Measurements from ENCODE around the gene LGALS8. TPM values are rescaled to one million over a fixed set of nuclear protein-coding genes. Genes with fewer than 3 reads are reported as not detected.

The LGALS8 gene
- total RNA-seq, 5 donors from 2014 or later (not counting 1 experiment from before 2014, with no cell fraction given): 106 to 147 (median 124) TPM

DNA sequence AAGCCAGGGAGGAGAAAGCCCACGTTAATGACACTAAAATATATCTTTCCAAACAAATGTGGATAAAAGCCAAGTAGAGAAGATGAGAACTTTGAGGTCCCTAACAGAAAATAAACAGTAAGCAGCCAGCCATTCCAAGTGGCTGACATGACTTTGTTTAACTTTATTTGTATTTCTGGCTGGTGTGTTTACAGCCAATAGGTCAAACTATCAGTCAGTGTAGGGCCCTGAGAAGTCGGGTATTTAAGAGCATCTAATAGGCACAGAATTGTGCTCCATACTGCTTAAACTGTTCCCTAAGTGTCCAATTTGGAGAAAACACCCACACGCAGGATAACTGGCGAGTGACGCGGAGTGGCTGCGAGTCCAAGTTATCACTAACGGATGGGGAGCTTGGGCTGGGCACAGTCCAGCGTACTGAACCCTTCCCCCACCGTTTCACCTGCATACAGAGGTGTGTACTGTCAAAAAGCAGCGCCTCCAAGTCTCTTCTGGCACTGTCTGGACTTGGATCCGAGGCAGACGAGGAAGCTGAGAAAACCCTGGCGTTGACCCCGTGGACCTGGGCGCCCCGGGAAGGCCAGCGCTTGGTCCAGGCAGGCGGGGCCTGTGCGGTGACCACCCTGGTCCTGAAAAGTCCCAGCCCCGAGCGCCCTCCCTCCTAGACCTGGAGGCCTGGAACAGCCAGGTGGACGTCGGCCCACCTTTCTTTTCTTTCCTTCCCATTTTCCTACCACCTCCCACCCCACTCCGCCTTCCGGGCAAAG is 662 bp upstream of the LGALS8 start:
- H3K4me1 Mint-ChIP-seq: peaks cover 31 to 43% (median 43%) of the 10 kb centered on the region in 3 donors
- POLR2A ChIA-PET: interaction anchor here in 1 of 2 donors (0.7 to 0.8 kb wide), 2 partner anchors 272 to 384 kb away, joined by 3 read pairs; partner anchors contain the start of gene MTR

DNA sequence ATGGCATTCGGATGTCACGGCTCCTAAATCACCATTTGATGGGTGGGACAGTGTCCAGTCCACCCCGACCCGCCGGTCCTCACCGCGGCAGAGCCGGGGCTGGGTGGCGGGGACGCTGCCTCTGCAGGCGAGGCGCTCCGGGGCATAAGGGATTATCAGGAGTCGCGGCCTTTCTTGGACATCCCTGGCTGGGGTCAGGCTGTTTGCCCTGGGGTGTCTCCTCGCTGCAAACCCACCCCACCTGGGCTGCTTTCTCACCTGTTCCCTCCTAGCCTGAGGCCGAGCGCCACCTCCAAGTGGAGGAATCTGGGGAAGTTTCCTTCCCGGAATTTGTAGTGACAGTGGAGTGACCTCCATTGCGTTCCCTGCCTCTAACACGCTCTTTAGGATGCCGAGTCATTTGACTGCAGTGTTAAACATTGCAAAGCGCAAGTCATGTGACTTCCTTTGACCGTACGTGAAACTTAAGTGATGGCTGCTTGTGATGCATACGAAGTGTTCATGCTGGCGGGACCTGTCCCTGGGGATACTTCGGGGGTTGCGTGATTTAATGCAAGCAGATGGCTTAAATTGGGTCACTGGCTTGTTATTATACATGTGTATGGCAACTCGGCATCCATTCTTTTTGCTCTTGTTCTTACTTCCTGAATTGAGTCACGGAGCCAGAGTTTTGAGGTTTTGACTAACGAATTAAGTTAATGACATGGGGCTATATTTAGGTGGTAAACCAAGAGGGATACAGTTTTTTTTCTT is 536 bp downstream of the LGALS8 start:
- H3K27me3 ChIP-seq (replicated peaks in 1 of 2; ENCODE audit: control insufficient read depth in 2 of 2, extremely low read depth in 1 of 2, insufficient read depth in 2 of 2, low read length in 1 of 2): no peaks in the 10 kb centered on the region
- peaks cover 4 to 12% of the 10 kb centered on the region in 2 experiments for H3K4me1 ChIP-seq (ENCODE audit: control insufficient read depth in 1 of 2, extremely low read depth in 1 of 2, insufficient read depth in 2 of 2, low read length in 2 of 2)
- peak; percentile 85 to 90 (median 88) for ATAC-seq (replicated peaks in 1 of 4)
- H3K36me3 ChIP-seq (ENCODE audit: control insufficient read depth in 2 of 2, extremely low read depth in 1 of 2, insufficient read depth in 1 of 2, low read length in 1 of 2): peaks cover 0 to 17% of the 10 kb centered on the region in 2 donors
- no peaks in the 10 kb centered on the region for H3K9me3 Mint-ChIP-seq
- H3K36me3 Mint-ChIP-seq: peaks cover 22% of the 10 kb centered on the region
- DNase-seq: peak; percentile 28 to 85 (median 46)
- ChIA-PET POLR2A (interaction anchor here in 1 of 2 donors (0.8 kb wide), 1 partner anchor 271 kb away, joined by 3 read pairs; the partner anchor contains the start of gene MTR), CTCF (interaction anchor here in 1 of 2 donors (0.6 kb wide), 1 partner anchor 520 kb away, joined by 3 read pairs; no protein-coding TSS in a partner anchor)
- H3K4me3 Mint-ChIP-seq: peak overlapping the region; percentile 97 to 98 (median 98)
- H3K27me3 Mint-ChIP-seq: no peaks in the 10 kb centered on the region
- H3K27ac ChIP-seq (ENCODE audit: low read length): peak overlapping the region; percentile 81
- H3K9me3 ChIP-seq: no peaks in the 10 kb centered on the region
- WGBS (ENCODE audit: insufficient coverage): 0% methylated on average over 29 of the region's 32 CpGs
- peak overlapping the region; percentile 98 to 99 for H3K27ac Mint-ChIP-seq
- H3K4me3 ChIP-seq (ENCODE audit: control insufficient read depth in 1 of 2, extremely low read depth in 1 of 2, low read length in 1 of 2): peak overlapping the region; percentile 94 to 98
- H3K4me1 Mint-ChIP-seq: peaks cover 36 to 43% (median 43%) of the 10 kb centered on the region in 3 donors

More for the DNA sequence above, 662 bp upstream of the LGALS8 start:
- Mint-ChIP-seq H3K27ac (peak overlapping the region; percentile 98 to 99), H3K27me3 (no peaks in the 10 kb centered on the region), H3K9me3 (no peaks in the 10 kb centered on the region), H3K4me3 (peak overlapping the region; percentile 97 to 98 (median 98)), H3K36me3 (peaks cover 16% of the 10 kb centered on the region)
- Histone ChIP-seq H3K4me3 (ENCODE audit: control insufficient read depth in 1 of 2, extremely low read depth in 1 of 2, low read length in 1 of 2) (peak overlapping the region; percentile 94 to 98), H3K36me3 (ENCODE audit: control insufficient read depth in 2 of 2, extremely low read depth in 1 of 2, insufficient read depth in 1 of 2, low read length in 1 of 2) (peaks cover 0 to 17% of the 10 kb centered on the region in 2 donors), H3K27ac (ENCODE audit: low read length) (peak overlapping the region; percentile 81), H3K27me3 (replicated peaks in 1 of 2; ENCODE audit: control insufficient read depth in 2 of 2, extremely low read depth in 1 of 2, insufficient read depth in 2 of 2, low read length in 1 of 2) (no peaks in the 10 kb centered on the region), H3K4me1 (ENCODE audit: control insufficient read depth in 1 of 2, extremely low read depth in 1 of 2, insufficient read depth in 2 of 2, low read length in 2 of 2) (peaks cover 6 to 12% of the 10 kb centered on the region in 2 experiments), H3K9me3 (no peaks in the 10 kb centered on the region)
- DNase-seq: no peak
- 54% methylated on average over 25 of the region's 26 CpGs for WGBS (ENCODE audit: insufficient coverage)
- CTCF ChIA-PET: no interaction called here
- no peak for ATAC-seq (replicated peaks in 1 of 4)

DNA sequence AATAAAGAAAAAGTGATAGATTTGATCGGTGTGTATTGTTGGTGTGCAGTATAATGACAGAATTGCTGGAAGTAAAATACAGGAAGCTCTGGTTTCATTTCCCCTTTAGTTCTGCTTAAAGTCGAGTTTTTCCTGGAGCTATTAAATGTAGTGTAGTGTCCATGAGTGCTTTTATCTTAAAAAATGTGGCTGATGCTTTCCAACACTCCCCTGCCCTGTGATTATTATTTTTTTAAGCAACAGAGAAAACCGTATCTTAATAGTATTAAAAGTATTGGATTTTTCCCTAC is 1.1 kb downstream of the LGALS8 start:
- Mint-ChIP-seq H3K4me1 (peaks cover 37 to 46% (median 42%) of the 10 kb centered on the region in 3 donors), H3K27ac (peak overlapping the region; percentile 98 to 99), H3K27me3 (no peaks in the 10 kb centered on the region), H3K36me3 (peaks cover 22% of the 10 kb centered on the region), H3K9me3 (no peaks in the 10 kb centered on the region), H3K4me3 (peak overlapping the region; percentile 97 to 98 (median 98))
- DNase-seq (no peak), ATAC-seq (replicated peaks in 1 of 4) (no peak)
- Histone ChIP-seq H3K36me3 (ENCODE audit: control insufficient read depth in 2 of 2, extremely low read depth in 1 of 2, insufficient read depth in 1 of 2, low read length in 1 of 2) (peaks cover 0 to 17% of the 10 kb centered on the region in 2 donors), H3K27me3 (replicated peaks in 1 of 2; ENCODE audit: control insufficient read depth in 2 of 2, extremely low read depth in 1 of 2, insufficient read depth in 2 of 2, low read length in 1 of 2) (no peaks in the 10 kb centered on the region), H3K9me3 (no peaks in the 10 kb centered on the region), H3K4me3 (ENCODE audit: control insufficient read depth in 1 of 2, extremely low read depth in 1 of 2, low read length in 1 of 2) (peak overlapping the region; percentile 94 to 98), H3K27ac (ENCODE audit: low read length) (peak overlapping the region; percentile 81), H3K4me1 (ENCODE audit: control insufficient read depth in 1 of 2, extremely low read depth in 1 of 2, insufficient read depth in 2 of 2, low read length in 2 of 2) (peaks cover 4 to 12% of the 10 kb centered on the region in 2 experiments)
- 0% methylated on average over 1 of the region's 3 CpGs for WGBS (ENCODE audit: insufficient coverage)
- POLR2A ChIA-PET: no interaction called here
- CTCF ChIA-PET: interaction anchor here in 1 of 2 donors (0.8 kb wide), 1 partner anchor 23 kb away, joined by 3 read pairs; no protein-coding TSS in a partner anchor

DNA sequence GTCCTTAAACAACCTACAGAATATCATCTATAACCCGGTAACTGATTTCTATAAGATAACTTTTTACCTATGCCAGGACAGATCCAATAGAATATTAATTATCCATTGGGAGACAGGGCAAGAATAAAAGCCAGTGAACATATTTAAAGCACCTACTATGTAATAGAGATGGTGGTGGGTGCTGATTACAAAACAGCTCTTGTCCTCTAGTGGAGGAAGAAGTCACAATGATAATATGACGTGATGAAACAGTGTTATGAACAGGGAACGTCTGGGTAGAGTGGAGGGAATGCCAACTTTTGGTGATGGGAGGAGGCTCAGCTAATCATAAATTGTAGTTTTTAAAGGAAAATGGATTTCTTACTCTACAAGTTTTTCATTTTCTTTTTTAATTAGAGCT is 2.3 kb downstream of the LGALS8 start:
- Mint-ChIP-seq H3K27ac (peak overlapping the region in 1 of 2 donors; percentile 28), H3K4me3 (peak overlapping the region in 2 of 3 donors; percentile 6 to 17), H3K9me3 (no peaks in the 10 kb centered on the region), H3K36me3 (peaks cover 31% of the 10 kb centered on the region), H3K4me1 (peaks cover 50 to 58% (median 51%) of the 10 kb centered on the region in 3 donors), H3K27me3 (no peaks in the 10 kb centered on the region)
- no peaks in the 10 kb centered on the region for H3K9me3 ChIP-seq
- no peaks in the 10 kb centered on the region for H3K27me3 ChIP-seq (replicated peaks in 1 of 2; ENCODE audit: control insufficient read depth in 2 of 2, extremely low read depth in 1 of 2, insufficient read depth in 2 of 2, low read length in 1 of 2)
- no peak for DNase-seq
- ChIA-PET CTCF (interaction anchor here (0.6 to 1.5 kb wide), 3 partner anchors 9 to 817 kb away, joined by 3 to 7 read pairs (median 6); no protein-coding TSS in a partner anchor), POLR2A (interaction anchor here in 1 of 2 donors (0.6 kb wide), 1 partner anchor 9 kb away, joined by 3 read pairs; no protein-coding TSS in a partner anchor)
- no peak for ATAC-seq (replicated peaks in 1 of 4)
- WGBS (ENCODE audit: insufficient coverage): no CpG with 5 or more reads among the region's 3 CpGs
- H3K4me3 ChIP-seq (ENCODE audit: control insufficient read depth in 1 of 2, extremely low read depth in 1 of 2, low read length in 1 of 2): no peak overlapping the region
- H3K4me1 ChIP-seq (ENCODE audit: control insufficient read depth in 1 of 2, extremely low read depth in 1 of 2, insufficient read depth in 2 of 2, low read length in 2 of 2): peaks cover 4 to 12% of the 10 kb centered on the region in 2 experiments
- H3K36me3 ChIP-seq (ENCODE audit: control insufficient read depth in 2 of 2, extremely low read depth in 1 of 2, insufficient read depth in 1 of 2, low read length in 1 of 2): peaks cover 0 to 26% of the 10 kb centered on the region in 2 donors
- H3K27ac ChIP-seq (ENCODE audit: low read length): no peak overlapping the region

DNA sequence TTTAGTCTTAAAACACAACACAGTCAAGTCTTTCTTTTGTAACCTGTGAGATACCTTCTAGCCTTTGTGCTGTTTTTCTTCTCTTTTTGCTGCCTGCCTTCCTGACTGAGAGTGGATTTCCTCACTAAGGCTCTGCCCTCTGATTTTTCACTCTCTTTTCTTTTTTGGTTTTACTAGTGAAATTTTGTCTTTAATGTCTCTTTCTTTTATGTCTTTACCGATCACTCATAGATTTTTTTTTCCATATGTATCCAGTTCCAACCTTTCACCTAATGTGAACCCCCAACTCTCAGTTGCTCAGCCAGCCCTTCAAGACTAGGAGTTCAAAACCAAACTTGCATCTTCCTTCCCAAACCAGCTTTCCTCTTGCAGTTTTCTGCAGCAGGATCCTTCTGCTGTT is 6.5 kb downstream of the LGALS8 start:
- Mint-ChIP-seq H3K36me3 (peaks cover 44% of the 10 kb centered on the region), H3K27ac (peak overlapping the region; percentile 42 to 57), H3K4me3 (no peak overlapping the region), H3K9me3 (no peaks in the 10 kb centered on the region), H3K4me1 (peaks cover 55 to 65% (median 63%) of the 10 kb centered on the region in 3 donors), H3K27me3 (no peaks in the 10 kb centered on the region)
- no peaks in the 10 kb centered on the region for H3K27me3 ChIP-seq (replicated peaks in 1 of 2; ENCODE audit: control insufficient read depth in 2 of 2, extremely low read depth in 1 of 2, insufficient read depth in 2 of 2, low read length in 1 of 2)
- no peak overlapping the region for H3K4me3 ChIP-seq (ENCODE audit: control insufficient read depth in 1 of 2, extremely low read depth in 1 of 2, low read length in 1 of 2)
- H3K9me3 ChIP-seq: no peaks in the 10 kb centered on the region
- DNase-seq: no peak
- H3K4me1 ChIP-seq (ENCODE audit: control insufficient read depth in 1 of 2, extremely low read depth in 1 of 2, insufficient read depth in 2 of 2, low read length in 2 of 2): peaks cover 0 to 20% of the 10 kb centered on the region in 2 experiments
- H3K27ac ChIP-seq (ENCODE audit: low read length): no peak overlapping the region
- no peak for ATAC-seq (replicated peaks in 1 of 4)
- H3K36me3 ChIP-seq (ENCODE audit: control insufficient read depth in 2 of 2, extremely low read depth in 1 of 2, insufficient read depth in 1 of 2, low read length in 1 of 2): peaks cover 2 to 37% of the 10 kb centered on the region in 2 donors
- POLR2A ChIA-PET: interaction anchor here in 1 of 2 donors (0.6 kb wide), 1 partner anchor 272 kb away, joined by 4 read pairs; no protein-coding TSS in a partner anchor
- CTCF ChIA-PET: no interaction called here
- WGBS (ENCODE audit: insufficient coverage): no CpG with 5 or more reads among the region's 1 CpG

DNA sequence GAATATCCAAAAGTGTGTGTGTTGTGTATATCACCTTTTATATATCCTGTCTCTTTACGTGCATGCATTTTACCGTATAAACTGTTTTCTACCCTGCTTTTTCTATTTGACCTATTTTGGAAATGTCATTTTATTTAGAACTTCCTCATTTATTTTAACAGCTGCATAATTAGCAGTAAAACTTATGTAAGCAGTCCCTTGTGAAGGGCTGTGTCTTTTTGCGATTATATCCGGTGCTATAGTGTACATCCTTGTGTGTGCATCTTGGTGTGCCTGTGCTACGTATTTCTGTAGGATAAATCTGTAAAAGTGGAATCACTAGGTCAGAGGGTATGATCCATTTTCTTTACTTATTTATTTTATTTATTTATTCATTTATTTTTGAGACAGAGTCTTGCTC is 7.2 kb downstream of the LGALS8 start:
- Histone ChIP-seq H3K27ac (ENCODE audit: low read length) (no peak overlapping the region), H3K4me3 (ENCODE audit: control insufficient read depth in 1 of 2, extremely low read depth in 1 of 2, low read length in 1 of 2) (no peak overlapping the region), H3K36me3 (ENCODE audit: control insufficient read depth in 2 of 2, extremely low read depth in 1 of 2, insufficient read depth in 1 of 2, low read length in 1 of 2) (peaks cover 2 to 40% of the 10 kb centered on the region in 2 donors), H3K27me3 (replicated peaks in 1 of 2; ENCODE audit: control insufficient read depth in 2 of 2, extremely low read depth in 1 of 2, insufficient read depth in 2 of 2, low read length in 1 of 2) (no peaks in the 10 kb centered on the region), H3K9me3 (no peaks in the 10 kb centered on the region), H3K4me1 (ENCODE audit: control insufficient read depth in 1 of 2, extremely low read depth in 1 of 2, insufficient read depth in 2 of 2, low read length in 2 of 2) (peaks cover 0 to 17% of the 10 kb centered on the region in 2 experiments)
- CTCF ChIA-PET: interaction anchor here in 1 of 2 donors (0.6 kb wide), 1 partner anchor 221 kb away, joined by 5 read pairs; no protein-coding TSS in a partner anchor
- POLR2A ChIA-PET: no interaction called here
- WGBS (ENCODE audit: insufficient coverage): no CpG with 5 or more reads among the region's 5 CpGs
- no peak overlapping the region for H3K27ac Mint-ChIP-seq
- no peaks in the 10 kb centered on the region for H3K9me3 Mint-ChIP-seq
- no peak overlapping the region for H3K4me3 Mint-ChIP-seq
- ATAC-seq (replicated peaks in 1 of 4) (no peak), DNase-seq (no peak)
- no peaks in the 10 kb centered on the region for H3K27me3 Mint-ChIP-seq
- H3K4me1 Mint-ChIP-seq: peaks cover 58 to 70% (median 66%) of the 10 kb centered on the region in 3 donors
- H3K36me3 Mint-ChIP-seq: peaks cover 46% of the 10 kb centered on the region

All from T-cell (primary cell).